HG03039 (cell line): Measurements from ENCODE around the gene HERC6.
"Not testable (repeated sequence)": the region's sequence is repeated elsewhere in the genome, so short reads cannot be mapped to it uniquely, and the experiment has no call there.

Experiments used
- ATAC-seq: cut with Tn5 transposase; IDR thresholded peaks from one replicate; pipeline ENCODE4 v1.9.1; 2021; ENCODE audit warnings: mild to moderate bottlenecking, moderate library complexity; ENCODE audit not compliant: unreplicated experiment

HERC6 gene

DNA sequence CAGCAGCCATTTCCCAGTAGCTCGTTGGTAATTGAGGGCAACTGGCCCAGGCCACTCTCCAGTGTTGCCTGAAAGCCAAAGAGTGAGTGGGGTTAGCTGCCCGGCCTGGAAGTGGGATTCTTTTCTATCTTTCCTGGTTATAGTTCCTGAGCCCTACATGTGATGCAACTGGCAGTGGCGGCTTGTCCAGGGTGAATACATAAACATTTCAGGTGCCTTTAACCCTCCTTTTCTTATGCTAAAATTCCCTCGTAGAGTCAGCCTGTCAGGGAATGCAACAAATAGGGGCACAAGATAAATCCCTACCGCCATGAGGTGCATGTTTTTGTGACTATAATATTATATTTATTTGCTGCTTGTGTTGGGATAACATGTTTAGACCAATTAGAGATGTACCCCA is 64.8 kb downstream of the HERC6 start:
- ATAC-seq = no peak

DNA sequence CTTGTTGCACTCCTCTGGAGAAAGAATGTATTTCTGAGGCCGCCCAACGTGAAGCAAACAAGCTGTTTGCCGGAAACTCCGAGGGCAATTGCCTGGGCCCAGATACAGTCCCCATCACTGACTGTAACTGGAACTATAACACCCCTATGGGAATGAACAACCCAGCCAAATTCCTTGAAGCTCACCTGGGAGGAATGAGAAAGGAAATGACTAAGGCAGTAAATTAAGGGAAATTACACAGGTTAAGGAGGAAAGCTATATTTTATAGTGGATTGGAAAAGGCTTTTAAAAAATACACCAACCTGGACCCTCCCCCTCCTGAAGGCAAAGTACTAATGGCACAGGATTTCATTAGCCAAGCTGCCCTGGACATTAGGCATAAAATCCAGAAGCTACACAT is 66.6 kb downstream of the HERC6 start:
- ATAC-seq = no peak

DNA sequence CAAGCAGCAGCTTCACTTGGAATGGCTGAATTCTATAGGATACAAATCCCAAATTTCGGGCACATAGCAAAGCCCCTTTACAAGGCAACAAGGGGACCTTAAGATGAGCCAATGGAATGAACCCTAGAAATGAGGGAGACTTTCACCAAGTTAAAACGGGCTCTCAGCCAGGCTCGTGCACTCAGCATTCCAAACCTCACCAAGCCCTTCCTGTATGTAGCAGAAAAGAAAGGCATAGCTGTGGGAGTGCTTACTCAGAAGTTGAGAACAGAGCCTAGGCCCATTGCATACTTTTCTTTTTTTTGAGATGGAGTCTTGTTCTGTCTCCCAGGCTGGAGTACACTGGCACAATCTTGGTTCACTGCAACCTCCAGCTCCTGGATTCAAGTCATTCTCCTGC is 67.5 kb downstream of the HERC6 start:
- ATAC-seq = no peak

DNA sequence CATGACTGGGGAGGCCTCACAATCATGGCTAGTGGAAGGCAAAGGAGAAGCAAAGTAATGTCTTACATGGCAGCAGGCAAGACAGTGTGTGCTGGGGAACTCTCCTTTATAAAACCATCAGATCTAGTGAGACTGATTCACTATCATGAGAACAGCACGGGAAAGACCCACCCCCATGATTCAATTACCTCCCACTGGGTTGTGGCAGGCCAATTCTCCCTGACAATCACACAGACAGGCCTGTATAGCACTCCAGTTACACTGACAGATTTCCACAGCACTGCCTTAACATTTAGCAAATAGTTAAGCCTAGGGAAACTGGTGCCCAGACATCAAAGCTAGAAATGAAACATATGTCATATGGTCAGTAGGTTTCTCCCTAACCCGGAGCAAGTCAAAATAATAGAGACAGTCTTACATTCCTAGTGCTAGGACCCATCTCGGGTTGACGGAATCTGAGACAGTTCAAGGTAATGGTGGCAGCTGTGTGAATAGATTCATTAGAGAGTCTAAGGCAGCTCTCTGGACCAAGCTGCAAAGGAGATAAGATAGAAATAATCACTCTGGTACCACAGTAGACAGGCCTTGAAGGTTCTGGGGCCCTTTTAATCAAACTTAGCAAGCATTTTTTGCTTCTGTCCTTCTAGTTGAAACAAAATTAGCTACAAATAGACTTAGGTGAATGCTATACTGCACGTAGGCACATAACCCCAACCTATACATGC is 68.9 kb downstream of the HERC6 start:
- no peak for ATAC-seq

DNA sequence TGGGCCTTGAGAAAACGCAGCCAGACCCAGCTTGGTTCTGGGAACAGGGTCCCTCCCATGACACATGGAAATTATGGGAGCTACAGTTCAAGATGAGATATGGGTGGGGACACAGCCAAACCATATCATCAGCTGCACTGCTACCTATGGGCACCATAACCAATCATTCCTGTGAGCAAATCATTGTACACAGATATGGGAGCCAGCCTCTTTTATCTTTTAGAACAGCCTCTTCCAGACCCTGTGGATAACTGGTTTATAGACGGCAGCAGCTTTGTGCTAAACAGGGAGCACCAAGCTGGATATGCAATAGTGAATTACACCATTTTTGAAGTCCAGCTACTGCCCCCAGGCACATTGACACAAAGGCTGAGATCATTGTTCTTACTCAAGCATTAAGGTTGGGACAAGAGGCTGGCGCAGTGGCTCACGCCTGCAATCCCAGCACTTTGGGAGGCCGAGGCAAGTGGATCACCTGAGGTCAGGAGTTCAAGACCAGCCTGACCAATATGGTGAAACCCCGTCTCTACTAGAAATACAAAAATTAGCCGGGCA is 69.6 kb downstream of the HERC6 start:
- ATAC-seq = not testable (repeated sequence)

DNA sequence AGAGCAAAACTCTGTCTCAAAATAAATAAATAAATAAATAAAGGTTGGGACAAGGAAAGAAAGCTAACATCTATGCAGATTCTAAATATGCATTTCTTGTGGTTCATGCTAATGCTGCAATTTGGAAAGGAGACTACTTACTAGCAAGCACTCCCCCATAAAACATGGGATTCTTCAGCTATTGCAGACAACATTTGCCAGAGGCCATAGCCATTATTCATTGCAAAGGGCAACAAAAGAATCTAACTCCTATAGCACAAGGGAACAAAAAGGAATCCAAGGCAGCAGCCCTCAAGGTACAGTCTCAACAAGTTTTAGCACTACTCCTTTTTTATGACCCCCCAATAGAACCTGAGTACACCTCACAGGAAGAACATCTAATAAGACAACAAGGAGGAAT is 70.2 kb downstream of the HERC6 start:
- no peak for ATAC-seq

DNA sequence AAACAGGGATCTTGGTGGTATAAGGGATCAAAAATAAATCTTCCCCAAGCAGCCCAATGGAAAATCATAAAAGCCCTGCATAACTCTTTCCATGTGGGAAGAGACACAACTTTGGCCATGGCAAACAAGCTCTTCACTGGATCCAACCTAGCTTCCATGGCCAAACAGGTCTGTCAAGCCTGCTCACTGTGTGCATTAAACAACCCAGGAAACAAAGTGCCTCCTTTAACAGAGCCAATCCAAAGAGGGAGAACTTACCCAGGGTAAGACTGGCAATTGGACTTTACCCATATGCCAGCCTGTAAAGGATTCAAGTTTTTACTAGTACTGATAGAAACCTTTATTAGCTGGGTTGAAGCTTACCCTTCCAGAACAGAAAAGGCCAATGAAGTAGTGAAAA is 70.6 kb downstream of the HERC6 start:
- ATAC-seq = no peak

DNA sequence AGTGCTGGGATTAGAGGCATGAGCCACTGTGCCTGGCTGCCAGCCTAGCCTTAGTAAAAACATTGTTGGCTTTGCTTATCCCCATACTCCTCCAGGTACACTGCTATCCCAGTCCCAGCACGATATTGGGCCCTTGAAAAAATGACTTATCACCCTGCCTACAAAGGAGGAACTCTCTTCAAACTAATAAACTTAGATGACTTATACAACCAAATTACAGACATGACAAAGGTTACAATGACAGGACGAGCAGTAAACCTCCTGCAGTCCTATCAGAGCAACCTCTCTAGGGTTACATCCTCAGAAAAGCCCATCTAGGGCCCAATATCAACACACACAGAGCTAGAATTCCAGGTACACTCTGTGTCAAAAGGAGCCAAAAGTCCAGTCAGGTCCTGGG is 72.6 kb downstream of the HERC6 start:
- no peak for ATAC-seq

DNA sequence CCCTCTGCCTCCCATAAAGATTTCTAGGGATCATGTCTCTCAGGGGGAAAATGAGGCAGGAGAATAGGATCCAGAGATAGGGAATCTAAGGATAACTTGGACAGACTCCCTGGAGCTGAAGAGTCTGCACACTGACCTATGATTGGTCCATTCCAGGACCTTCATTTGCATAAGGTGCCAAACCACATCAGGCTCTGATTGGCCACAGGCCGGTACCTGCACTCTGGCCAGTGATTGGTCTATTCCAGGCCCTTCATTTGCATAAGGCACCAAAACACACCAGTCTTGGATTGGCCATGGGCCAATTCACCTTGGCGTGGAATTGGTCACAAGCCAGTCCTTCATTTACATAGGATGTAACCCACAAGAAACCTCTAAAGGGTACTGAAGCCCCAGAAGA is 74.3 kb downstream of the HERC6 start:
- ATAC-seq = no peak

DNA sequence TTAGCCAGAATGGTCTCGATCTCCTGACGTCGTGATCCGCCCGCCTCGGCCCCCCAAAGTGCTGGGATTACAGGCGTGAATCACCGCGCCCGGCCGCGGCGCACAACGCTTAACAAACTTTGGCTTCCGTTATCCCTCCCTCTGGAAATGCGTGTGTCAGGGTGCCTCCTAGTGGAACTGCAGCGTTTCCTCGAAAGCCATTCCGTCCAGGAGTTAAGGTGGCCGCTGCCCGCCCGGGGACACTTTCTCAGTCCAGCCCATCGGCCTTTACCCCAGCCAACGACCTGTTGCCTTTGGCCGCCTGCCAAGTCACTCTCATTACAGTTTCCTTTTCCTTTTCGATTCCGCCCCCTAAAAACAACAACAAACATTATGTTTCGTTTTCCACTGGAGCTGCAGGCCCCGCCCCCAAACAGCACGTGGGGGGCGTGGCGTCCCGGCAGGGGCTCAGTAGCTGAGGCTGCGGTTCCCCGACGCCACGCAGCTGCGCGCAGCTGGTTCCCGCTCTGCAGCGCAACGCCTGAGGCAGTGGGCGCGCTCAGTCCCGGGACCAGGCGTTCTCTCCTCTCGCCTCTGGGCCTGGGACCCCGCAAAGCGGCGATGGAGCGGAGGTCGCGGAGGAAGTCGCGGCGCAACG is 78.1 kb downstream of the HERC6 start, which contains the start of gene HERC5:
HERC5 (plus strand) TSS at position 450 of the 637 bp plus-strand sequence; CDS start at position 601, 151 bp downstream.
- ATAC-seq = peak; percentile 92

DNA sequence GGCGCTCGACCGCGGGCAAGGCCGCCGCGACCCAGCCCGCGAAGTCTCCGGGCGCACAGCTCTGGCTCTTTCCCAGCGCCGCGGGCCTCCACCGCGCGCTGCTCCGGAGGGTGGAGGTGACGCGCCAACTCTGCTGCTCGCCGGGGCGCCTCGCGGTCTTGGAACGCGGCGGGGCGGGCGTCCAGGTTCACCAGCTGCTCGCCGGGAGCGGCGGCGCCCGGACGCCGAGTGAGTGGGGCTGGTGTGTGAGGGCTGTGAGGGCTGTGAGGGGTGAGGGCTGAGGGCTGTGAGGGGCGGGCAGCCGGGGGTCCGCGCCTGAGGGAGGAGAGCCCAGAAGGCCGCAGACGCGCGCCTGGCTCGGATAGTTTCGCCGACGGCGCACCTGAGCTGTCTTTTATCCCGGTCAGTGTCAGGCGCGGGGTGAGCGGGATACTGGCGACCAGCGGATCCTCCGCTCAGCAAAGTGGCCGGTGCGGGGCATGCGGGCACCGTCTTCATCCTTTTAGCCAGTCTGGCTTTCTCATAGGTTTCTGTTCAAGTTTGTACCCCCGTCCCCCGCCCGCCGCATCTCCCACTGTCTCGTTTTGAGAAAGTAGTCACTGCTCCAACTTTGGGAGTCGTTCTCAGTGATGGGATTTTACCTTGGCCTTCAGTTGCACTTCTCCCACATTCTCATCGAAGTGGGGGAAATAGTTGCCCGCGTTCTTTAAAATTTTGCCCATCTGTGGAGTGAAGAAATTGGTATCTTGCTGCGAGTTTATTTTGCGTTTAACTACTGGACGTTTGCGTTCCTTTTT is 78.9 kb downstream of the HERC6 start:
- ATAC-seq = peak; percentile 35

DNA sequence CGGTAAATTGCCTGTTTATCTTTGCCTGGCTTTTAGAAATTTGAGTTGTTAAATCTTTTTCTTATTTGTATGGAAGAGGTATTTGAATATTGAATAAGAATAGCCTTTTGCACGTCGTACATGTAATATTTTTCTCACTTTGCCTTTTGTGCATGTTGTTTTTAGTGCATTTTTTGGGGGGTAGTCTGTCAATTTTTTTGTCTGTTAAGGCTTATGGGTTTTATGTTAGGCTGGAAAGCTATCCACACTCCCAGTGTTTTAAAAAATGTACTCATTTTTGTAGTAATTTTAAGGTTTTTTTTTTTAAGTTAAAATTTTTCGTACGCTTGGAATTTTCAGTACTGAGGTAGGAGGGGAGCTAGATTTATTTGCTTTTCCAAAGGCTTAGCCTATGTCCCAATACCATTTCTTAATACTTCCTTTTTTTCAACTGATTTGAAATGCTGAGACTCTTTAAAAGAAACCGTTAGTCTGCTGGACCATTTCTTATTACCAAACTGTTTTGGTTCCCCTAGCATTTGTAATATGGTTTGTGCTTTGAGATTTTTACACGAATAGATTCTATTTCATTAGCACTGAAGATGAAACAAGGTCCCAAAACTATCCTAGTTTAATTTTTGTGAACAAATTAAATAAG is 79.6 kb downstream of the HERC6 start:
- ATAC-seq = no peak

DNA sequence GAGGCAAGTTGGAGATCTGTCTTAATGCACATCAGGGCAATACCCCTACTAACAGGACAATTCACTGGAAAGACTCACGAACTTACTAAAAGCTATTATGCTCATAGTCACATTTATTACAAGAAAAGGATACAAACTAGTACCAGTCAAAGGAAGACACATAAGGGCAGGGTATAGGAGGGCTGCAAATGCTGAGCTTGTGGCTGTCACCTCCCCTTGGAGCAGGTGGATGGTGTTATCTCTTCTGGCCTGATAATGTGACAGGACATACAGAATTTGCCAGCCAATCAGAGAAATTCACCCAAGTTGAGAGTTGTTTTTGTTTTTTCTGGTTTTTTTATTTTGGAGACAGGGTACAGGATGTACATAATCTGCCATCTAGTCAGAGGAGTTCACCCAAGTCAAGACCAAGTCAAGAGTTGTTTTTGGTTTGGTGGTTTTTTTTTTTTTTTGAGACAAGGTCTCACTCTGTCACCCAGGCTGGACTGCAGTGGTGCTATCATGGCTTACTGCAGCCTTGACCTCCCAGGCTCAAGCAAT is 87.1 kb downstream of the HERC6 start:
- ATAC-seq = no peak

DNA sequence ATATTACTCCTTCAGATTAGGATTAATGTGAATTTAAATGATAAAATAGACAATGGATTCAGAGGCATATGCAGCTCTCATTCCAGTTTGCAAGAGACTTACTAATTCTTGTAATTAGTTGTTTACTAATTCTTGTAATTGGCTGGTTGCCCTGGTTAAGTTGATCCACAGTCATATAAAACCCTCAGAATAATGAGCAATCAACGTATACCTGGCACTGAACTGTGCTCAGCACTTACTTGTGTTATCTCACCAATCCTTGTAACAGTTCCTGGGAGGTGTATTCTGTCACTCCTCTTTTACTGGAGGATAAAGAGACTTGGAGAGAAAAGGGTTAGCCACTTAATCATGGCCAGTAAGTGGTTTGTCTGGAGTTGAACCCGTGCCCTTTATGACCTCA is 88.7 kb downstream of the HERC6 start:
- ATAC-seq = no peak

DNA sequence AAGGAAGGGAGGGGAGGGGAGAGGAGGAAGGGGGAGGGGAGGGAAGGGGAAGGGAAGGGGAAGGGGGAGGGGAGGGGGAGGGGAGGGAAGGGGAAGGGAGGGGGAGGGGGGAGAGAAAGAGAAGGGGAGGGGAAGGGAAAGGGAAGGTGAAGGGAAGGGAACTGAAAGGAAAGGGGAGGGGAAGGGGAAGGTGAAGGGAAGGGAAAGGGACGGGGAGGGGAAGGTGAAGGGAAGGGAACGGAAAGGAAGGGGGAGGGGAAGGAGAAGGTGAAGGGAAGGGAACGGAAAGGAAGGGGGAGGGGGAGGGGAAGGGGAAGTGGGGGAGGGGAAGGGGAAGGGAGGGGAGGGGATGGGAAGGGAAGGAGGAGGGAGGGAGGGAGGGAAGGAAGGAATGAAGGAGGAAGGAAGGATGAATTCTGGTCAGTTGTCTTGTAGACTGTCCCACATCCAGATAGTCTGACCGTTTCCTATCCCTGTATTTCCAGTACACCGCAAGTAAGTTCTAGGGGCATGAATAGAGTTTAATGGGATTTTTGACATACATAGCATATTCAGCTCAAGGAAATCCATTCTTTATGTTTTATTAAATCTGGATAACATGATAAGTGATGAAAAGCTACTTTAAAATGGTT is 98.7 kb downstream of the HERC6 start:
- no peak for ATAC-seq

DNA sequence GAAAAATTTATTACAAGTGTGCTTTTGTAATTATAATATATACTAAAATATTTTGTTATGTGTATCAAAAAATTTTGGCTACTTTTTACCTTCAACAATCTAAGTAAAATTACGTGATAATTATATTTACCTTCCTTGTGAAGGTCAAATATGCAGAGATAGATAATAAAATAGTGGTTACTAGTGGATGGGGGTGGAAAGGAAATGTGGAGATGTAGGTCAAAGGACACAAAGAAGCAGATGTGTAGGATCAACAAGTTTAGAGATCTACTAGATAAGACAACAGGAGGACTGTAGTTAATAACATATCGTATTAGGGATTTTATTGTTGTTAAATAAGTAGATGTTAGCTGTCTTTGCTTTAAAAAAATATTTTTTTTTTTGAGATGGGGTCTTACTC is 99.6 kb downstream of the HERC6 start:
- no peak for ATAC-seq

DNA sequence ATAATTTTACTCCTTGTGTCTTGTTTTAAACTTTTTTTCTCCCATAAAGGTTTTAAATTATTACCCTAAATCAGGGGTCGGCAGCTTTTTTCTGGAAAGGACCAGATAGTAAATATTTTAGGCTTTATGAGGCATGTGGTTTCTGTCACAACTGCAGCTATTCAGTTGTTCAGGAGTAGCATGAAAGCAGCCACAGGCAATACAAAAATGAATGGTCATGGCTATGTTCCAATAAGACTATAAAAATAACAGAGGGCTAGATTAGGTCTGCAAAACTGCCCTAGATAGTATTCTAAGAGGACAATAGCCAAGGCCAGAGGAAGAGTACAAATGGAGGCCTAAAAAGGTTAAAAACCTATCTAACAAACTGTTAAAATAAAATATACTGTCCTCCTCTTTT is 102.9 kb downstream of the HERC6 start:
- ATAC-seq = no peak

DNA sequence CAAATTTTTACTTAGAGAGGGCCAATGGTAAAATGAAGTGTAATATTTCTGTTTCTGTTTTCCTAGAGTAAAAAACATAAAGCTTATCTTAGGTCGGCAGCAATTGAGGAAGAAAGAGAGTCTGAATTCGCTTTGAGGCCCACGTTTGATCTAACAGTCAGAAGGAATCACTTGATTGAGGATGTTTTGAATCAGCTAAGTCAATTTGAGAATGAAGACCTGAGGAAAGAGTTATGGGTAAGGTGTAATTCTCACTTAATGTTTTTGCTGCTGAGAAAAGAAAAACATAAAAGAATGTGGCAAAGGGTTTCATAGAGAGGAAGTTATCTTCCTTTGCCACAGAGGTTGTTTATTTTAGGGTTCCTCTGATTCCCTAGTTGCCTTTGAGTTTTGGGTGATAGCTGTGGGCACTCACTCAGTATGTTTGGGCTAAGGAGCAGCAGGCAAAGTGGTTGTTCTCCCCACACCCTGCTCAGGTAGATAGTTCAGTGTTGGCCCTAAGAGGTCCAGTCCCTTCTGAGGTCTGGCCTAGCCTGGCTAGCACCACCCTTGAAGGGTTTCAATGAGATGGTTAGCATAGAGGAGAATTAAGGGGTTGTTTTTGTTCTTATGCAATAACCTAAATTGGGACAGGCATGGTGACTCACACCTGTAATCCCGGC is 110.6 kb downstream of the HERC6 start:
- ATAC-seq = no peak
